GM20431 (cell line): ENCODE data around the gene TMEM63C.

Experiments
- in situ Hi-C: fragments of 300-500 bp; cut with MseI, MboI; formaldehyde crosslinking; loops from one replicate; pipeline ENCODE4 v1.15.0; 2020; ENCODE audit warnings: low sequenced_read_pairs; ENCODE audit not compliant: unreplicated experiment

TMEM63C gene, protein sequence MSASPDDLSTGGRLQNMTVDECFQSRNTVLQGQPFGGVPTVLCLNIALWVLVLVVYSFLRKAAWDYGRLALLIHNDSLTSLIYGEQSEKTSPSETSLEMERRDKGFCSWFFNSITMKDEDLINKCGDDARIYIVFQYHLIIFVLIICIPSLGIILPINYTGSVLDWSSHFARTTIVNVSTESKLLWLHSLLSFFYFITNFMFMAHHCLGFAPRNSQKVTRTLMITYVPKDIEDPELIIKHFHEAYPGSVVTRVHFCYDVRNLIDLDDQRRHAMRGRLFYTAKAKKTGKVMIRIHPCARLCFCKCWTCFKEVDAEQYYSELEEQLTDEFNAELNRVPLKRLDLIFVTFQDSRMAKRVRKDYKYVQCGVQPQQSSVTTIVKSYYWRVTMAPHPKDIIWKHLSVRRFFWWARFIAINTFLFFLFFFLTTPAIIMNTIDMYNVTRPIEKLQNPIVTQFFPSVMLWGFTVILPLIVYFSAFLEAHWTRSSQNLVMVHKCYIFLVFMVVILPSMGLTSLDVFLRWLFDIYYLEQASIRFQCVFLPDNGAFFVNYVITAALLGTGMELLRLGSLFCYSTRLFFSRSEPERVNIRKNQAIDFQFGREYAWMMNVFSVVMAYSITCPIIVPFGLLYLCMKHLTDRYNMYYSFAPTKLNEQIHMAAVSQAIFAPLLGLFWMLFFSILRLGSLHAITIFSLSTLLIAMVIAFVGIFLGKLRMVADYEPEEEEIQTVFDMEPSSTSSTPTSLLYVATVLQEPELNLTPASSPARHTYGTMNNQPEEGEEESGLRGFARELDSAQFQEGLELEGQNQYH

DNA sequence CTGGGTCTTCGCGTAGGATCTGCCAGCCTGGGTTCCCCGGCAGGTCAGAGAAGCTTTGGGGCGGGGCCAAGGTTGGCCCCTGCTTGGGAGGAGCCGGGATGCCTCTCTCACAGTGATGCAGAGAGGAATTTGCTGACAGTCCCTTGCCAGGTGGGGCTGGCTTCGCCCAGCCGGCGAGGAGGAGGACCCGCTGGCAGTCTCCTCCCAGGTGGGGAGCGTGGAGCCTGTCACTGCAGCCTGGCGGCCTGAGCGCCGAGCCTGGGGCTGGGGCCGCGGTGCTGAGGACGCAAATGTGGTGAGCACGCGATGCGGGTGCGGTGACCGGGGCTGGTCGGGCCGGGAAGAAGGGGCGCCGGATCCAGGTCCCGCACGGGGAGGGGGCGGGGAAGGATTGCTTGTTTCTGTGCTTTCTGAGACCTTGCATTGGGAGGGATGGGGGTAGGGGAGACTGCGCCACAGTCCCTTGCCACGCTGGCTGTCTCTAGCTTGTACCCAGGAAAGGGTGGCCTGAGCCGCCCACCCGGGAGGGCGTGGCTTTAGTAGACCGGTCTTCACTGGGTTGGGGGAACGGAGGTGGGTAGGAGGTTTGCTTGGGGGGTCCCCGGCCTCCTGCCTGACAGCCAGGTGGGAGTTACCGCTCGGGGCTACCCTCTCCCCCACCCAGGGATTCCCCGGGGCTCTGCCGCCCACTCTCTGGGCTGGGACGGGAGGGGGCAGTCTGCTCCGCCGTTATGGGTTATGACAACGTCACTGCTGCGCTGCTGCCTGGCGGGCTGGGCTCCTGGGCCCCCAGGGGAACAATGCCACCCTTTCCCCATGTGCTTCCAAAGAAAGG is at the start of gene TMEM63C:
Gene TMEM63C (plus strand): TSS at position 196 of the 835 bp plus-strand sequence. CDS start 37,016 bp downstream, outside the sequence.
- in situ Hi-C loops: no loop called here

- in situ Hi-C loops: no loop called here
Measured at GRCh38 chr14:77131871-77132486, 49.6 kb upstream of the TMEM63C start.

GRCh38 chr14:77133720-77134338 is 47.8 kb upstream of the TMEM63C start:
- in situ Hi-C loops: no loop called here

GRCh38 chr14:77139022-77139421 is 42.6 kb upstream of the TMEM63C start:
- in situ Hi-C loops: no loop called here

- in situ Hi-C loops: no loop called here
Measured at GRCh38 chr14:77139540-77140358, 41.8 kb upstream of the TMEM63C start.

DNA sequence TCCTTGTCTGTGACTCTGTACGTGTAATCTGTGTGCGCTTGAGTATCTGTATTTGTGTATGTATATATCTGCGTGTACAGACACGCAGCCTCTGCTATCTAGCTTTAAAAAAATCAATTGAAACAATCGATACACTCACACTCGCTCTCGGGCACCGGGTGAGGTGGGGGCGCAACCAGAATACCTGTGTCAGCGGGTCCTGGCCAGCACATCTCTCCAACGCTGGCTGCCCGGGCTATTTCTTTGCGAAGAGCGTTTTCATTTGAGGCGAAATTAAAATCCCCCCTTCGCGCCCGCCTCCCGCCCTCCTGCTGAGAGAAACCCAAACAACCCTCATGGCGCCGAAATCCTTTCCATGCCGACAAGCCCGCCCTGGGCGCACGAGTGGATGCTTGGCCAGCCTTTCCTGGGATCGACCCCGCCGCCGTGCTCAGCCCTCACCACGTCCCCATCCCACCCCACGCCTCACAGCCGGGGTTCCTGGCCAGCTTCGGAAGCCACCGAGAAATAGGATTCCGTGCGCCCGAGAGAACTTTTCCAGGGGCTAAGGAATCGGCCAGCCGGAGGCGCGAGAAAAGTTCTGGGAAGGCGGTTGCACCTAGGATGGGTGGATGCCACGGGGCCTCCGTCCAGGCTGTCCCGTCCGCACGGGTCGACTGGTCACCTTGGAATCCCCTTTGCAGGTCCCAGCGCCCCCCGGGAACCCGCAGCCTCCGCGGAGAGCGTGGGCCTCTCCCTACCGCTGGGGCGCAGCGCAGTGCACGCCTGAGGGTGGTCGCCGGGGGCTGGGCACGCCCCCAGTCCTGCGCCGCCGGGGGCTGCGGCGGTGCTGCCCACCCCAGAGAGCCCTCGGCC is 41.0 kb upstream of the TMEM63C start:
- in situ Hi-C loops: no loop called here

- in situ Hi-C loops: no loop called here
Measured at GRCh38 chr14:77141214-77142004, 40.2 kb upstream of the TMEM63C start, which contains the start of gene ZDHHC22. Gene ZDHHC22, minus strand, starts transcription at chr14:77141791. Its CDS starts 2,053 bp downstream, at chr14:77139738.

GRCh38 chr14:77142005-77142800 is 39.4 kb upstream of the TMEM63C start:
- in situ Hi-C loops: no loop called here

GRCh38 chr14:77143071-77143470 is 38.5 kb upstream of the TMEM63C start:
- in situ Hi-C loops: no loop called here

- in situ Hi-C loops: no loop called here
Measured at GRCh38 chr14:77144412-77145115, 37.0 kb upstream of the TMEM63C start.

DNA sequence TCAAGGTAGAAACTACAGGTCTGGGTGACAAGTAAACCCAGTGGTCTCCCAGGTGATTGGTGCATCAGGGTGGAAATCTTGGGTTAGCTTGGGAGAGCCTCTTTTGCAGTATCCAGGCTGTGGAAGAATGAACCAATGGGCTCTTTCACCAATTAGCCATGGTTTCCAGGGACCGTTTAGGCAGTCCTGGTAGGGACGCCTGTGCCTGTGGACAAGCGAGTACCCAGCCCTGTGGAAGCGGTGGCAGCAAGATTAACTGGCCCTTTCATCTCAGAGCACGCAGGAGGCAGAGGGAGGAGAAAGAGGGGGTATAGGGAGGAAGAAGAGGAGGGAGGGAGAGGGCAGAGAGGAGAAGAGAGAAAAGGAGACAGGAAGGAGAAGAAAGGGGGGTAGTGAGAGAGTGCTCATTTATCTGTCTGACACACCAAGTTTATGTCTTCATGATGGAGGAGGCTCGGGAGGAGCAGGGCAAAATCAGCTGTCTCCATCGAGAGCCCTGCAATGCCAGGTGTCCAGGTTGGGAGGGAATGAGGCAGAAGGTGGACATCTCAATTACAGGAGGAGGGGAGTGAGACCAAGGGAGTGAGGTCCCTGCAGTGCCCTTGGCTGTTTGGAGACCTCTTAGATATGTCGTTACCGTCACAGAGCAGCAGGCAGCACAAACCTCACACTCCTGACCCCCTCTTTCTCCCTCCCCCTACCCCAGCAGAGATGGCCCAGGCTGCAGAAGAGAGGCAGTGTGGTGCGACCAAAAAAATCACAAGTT is 35.4 kb upstream of the TMEM63C start:
- in situ Hi-C loops: no loop called here

DNA sequence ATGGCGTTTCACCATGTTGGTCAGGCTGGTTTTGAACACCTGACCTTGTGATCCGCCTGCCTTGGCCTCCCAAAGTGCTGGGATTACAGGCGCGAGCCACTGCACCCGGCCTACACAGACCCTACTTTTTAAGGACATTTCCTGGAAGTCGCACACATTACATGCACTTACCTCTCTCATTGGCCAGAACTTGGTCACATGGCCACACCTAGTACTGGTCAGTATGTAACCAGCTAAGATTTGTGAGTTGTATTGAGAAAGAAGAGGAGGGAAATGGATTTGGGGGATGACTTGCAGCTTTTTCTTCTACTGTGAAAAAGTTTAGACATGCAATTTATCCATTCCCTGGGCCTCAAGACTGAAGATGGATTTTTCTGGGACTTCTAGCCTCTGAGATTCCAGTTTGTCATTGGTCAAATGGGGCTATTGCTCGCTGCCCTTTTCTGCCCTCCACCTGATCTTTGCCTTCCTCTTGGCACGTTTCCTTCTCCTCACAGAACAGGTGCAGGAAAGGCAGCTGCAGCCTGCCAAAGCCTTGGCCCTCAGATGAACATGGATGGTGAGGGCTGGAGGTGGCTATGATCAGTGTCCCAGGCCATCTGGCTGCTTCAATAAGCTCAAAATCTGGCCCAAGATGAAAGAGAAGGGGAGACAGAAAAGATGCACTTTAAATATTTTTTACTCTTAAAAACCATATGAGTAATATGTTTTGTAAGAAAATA is 32.9 kb upstream of the TMEM63C start:
- in situ Hi-C loops: no loop called here

- in situ Hi-C loops: no loop called here
Measured at GRCh38 chr14:77151245-77151644, 30.4 kb upstream of the TMEM63C start.

- in situ Hi-C loops: no loop called here
Measured at GRCh38 chr14:77151918-77152588, 29.5 kb upstream of the TMEM63C start.
